HCEC 1CT (cell line): ENCODE data around the gene SMARCA2.

ENCODE experiments used
- DNase-seq: peaks from one replicate; pipeline ENCODE4 v3.0.0-alpha.2; 2017

The SMARCA2 gene

GRCh38 chr9:2043243-2043642 is 28.1 kb downstream of the SMARCA2 start:
- no peak for DNase-seq

GRCh38 chr9:2043881-2044462 is 28.8 kb downstream of the SMARCA2 start:
- DNase-seq: no peak

- no peak for DNase-seq
Observed at GRCh38 chr9:2047144-2047671, 32.1 kb downstream of the SMARCA2 start.

- no peak for DNase-seq
Observed at GRCh38 chr9:2047916-2048315, 32.8 kb downstream of the SMARCA2 start.

GRCh38 chr9:2050236-2050635 is 35.1 kb downstream of the SMARCA2 start:
- DNase-seq: peak; percentile 20

- peak; percentile 66 for DNase-seq
Observed at GRCh38 chr9:2053883-2054845, 39.0 kb downstream of the SMARCA2 start.

GRCh38 chr9:2055203-2055658 is 40.1 kb downstream of the SMARCA2 start:
- DNase-seq: peak; percentile 89

GRCh38 chr9:2059274-2059929 is 44.3 kb downstream of the SMARCA2 start:
- no peak for DNase-seq

- DNase-seq: no peak
Observed at GRCh38 chr9:2060424-2060823, 45.3 kb downstream of the SMARCA2 start.

- DNase-seq: no peak
Observed at GRCh38 chr9:2065704-2066103, 50.6 kb downstream of the SMARCA2 start.

- peak; percentile 8 for DNase-seq
Observed at GRCh38 chr9:2066312-2067273, 51.4 kb downstream of the SMARCA2 start.

- no peak for DNase-seq
Observed at GRCh38 chr9:2072752-2073405, 57.7 kb downstream of the SMARCA2 start.

- DNase-seq: peak; percentile 25
Observed at GRCh38 chr9:2082772-2083171, 67.6 kb downstream of the SMARCA2 start.

- no peak for DNase-seq
Observed at GRCh38 chr9:2083479-2083878, 68.3 kb downstream of the SMARCA2 start.

- DNase-seq: peak; percentile 48
Observed at GRCh38 chr9:2085716-2086115, 70.6 kb downstream of the SMARCA2 start.

GRCh38 chr9:2086116-2086515 is 71.0 kb downstream of the SMARCA2 start:
- no peak for DNase-seq

GRCh38 chr9:2086971-2087370 is 71.8 kb downstream of the SMARCA2 start:
- no peak for DNase-seq

GRCh38 chr9:2087500-2088313 is 72.6 kb downstream of the SMARCA2 start:
- DNase-seq: peak; percentile 60

GRCh38 chr9:2093920-2094597 is 78.9 kb downstream of the SMARCA2 start:
- DNase-seq: peak; percentile 37

GRCh38 chr9:2096376-2096970 is 81.3 kb downstream of the SMARCA2 start:
- no peak for DNase-seq
